Measurements from ENCODE around the gene HCN1.
"Not testable (repeated sequence)": the region's sequence is repeated elsewhere in the genome, so short reads cannot be mapped to it uniquely, and the experiment has no call there.

Gene HCN1

DNA sequence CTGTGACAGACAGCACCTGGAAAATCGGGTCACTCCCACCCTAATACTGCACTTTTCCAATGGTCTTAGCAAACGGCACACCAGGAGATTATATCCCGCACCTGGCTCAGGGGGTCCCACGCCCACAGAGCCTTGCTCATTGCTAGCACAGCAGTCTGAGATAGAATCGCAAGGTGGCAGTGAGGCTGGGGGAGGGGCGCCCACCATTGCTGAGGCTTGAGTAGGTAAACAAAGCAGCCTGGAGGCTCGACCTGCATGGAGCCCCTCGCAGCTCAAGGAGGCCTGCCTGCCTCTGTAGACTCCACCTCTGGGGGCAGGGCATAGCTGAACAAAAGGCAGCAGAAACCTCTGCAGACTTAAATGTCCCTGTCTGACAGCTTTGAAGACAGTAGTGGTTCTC lies 383.6 kb downstream of the HCN1 start:
- DNase-seq (ENCODE audit: low spot score); FAIRE-seq: not testable (repeated sequence)

GRCh38 chr5:45295231-45295630 lies 400.9 kb downstream of the HCN1 start:
- DNase-seq (ENCODE audit: low spot score), result no peak
- FAIRE-seq, result no peak

GRCh38 chr5:45288746-45289145 lies 407.4 kb downstream of the HCN1 start:
- FAIRE-seq (no peak), DNase-seq (ENCODE audit: low spot score) (no peak)

GRCh38 chr5:45284436-45284835 lies 411.7 kb downstream of the HCN1 start:
- FAIRE-seq, result no peak
- no peak for DNase-seq (ENCODE audit: low spot score)

- DNase-seq (ENCODE audit: low spot score), result no peak
- no peak for FAIRE-seq
These were observed 415.1 kb downstream of the HCN1 start for GRCh38 chr5:45281081-45281480.

GRCh38 chr5:45279109-45279508 lies 417.1 kb downstream of the HCN1 start:
- no peak for DNase-seq (ENCODE audit: low spot score)

DNA sequence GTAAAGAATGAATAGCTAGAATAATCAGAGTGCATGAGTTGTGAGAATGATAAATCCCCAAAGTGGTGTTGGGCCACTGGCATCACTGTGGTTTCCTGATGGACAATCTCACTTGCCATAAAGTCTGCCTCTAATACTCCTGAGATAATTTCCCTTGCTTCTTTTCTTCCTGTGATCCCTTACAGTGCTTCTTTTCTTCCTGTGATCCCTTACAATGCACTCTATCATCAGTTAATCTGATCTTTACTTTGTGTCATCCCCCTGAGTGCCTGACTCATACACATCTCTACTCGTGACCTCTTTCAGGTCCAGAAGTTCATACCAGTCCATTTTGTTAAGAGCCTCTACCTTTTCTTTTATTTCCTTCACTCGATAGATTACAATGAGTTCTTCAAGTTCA lies 418.3 kb downstream of the HCN1 start:
- FAIRE-seq (peak; percentile 89), DNase-seq (ENCODE audit: low spot score) (peak; percentile 76)

More at GRCh38 chr5:45279109-45279508, 417.1 kb downstream of the HCN1 start:
- no peak for FAIRE-seq

- FAIRE-seq (peak; percentile 97), DNase-seq (ENCODE audit: low spot score) (peak; percentile 44)
These were observed 421.9 kb downstream of the HCN1 start for GRCh38 chr5:45274241-45274640.

DNA sequence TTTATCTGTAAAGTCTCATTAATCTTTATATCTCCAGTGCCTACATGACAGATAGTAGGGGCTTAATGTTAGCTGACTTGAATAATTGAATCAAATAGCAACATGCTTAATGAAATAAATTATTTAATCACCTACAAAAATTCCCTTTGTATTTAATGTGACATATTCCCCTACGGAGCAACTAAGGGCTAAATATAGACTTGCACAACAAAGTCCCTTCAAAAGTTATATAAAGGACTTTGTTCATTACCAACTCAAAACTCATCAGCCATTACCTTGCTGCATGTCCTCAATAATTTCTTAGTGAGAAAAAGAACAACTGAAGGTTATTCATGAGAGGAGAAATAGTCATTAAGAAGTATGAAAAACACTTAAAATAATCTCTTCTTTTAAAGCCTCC lies 424.6 kb downstream of the HCN1 start:
- FAIRE-seq (no peak), DNase-seq (ENCODE audit: low spot score) (no peak)

- FAIRE-seq (no peak), DNase-seq (ENCODE audit: low spot score) (no peak)
These were observed 431.7 kb downstream of the HCN1 start for GRCh38 chr5:45264447-45264846.

GRCh38 chr5:45262061-45262590 lies 434.1 kb downstream of the HCN1 start:
- no peak for FAIRE-seq

GRCh38 chr5:45261125-45261524 lies 435.1 kb downstream of the HCN1 start:
- DNase-seq (ENCODE audit: low spot score) (no peak), FAIRE-seq (no peak)

More at GRCh38 chr5:45262061-45262590, 434.1 kb downstream of the HCN1 start:
- DNase-seq (ENCODE audit: low spot score), result no peak

GRCh38 chr5:45260292-45260691 lies 435.9 kb downstream of the HCN1 start:
- FAIRE-seq (no peak), DNase-seq (ENCODE audit: low spot score) (no peak)

DNA sequence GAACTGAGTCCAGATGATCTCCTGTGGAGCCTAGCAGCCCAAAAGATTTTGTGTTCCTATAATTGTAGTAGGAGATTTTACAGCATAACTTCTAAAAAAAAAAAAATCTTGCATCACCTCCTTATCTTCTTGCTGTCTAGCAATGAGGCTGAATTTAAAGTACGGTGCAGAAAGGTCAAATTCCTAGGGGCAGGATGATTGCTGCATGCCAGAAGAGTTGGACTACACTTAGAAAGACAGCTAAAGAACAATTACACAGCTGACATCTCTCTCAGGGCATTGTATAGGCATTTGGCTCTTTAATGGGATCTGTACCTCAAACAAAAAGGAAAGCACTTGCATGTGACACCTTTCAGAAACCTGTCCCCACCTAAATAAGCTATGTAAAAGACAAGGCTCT lies 443.2 kb downstream of the HCN1 start:
- no peak for FAIRE-seq
- no peak for DNase-seq (ENCODE audit: low spot score)

- FAIRE-seq (no peak), DNase-seq (ENCODE audit: low spot score) (no peak)
These were observed 443.6 kb downstream of the HCN1 start for GRCh38 chr5:45252541-45252940.

- no peak for DNase-seq (ENCODE audit: low spot score)
These were observed 470.6 kb downstream of the HCN1 start for GRCh38 chr5:45225571-45226031.

DNA sequence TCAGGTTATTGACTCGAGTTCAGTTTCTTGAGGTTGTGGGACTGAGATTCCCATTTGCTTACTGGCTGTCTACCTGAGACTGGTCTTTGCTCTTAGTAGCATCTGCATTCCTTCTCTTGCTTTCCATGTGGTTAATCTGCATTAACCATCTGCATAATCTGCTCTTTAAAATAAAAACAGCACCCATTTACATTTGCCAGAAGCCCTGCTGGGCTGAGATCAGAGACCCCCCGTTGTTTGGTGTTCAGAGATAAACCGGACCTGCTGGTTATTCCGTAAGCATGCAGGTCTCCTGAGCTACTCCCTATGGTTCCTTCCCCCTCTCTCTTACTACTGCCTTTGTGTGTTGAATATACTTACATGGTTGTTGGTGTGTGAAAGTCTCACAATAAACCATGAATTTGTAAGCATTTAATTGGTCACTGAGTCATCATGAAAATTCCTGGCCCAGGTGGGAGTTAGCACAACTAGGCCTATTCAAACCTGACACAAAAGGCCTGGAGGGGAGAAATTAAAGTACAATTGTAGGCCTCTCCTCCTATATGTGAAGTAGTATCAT lies 490.7 kb downstream of the HCN1 start:
- FAIRE-seq, result no peak
- DNase-seq (ENCODE audit: low spot score), result no peak

More at GRCh38 chr5:45225571-45226031, 470.6 kb downstream of the HCN1 start:
- FAIRE-seq, result no peak

Measured in RCC 7860 (cell line).